HS-27A (cell line): Measurements from ENCODE around the gene CDH13.

Experiments used
- DNase-seq: peaks from one replicate; pipeline ENCODE4 v3.0.0-alpha.2; 2012; ENCODE audit warnings: low read depth, missing footprints

CDH13 gene

GRCh38 chr16:83623892-83624291 is 997.1 kb downstream of the CDH13 start:
- no peak for DNase-seq

- no peak for DNase-seq
Measured at GRCh38 chr16:83624429-83625120, 997.8 kb downstream of the CDH13 start.

GRCh38 chr16:83626204-83626603 is 999.4 kb downstream of the CDH13 start:
- no peak for DNase-seq

- DNase-seq = no peak
Measured at GRCh38 chr16:83626676-83627075, 999.9 kb downstream of the CDH13 start.

GRCh38 chr16:83627996-83628395 is 1001.2 kb downstream of the CDH13 start:
- DNase-seq = no peak

- no peak for DNase-seq
Measured at GRCh38 chr16:83629426-83629825, 1002.7 kb downstream of the CDH13 start.

GRCh38 chr16:83629836-83630235 is 1003.1 kb downstream of the CDH13 start:
- no peak for DNase-seq

- DNase-seq = no peak
Measured at GRCh38 chr16:83630979-83631378, 1004.2 kb downstream of the CDH13 start.

- DNase-seq = no peak
Measured at GRCh38 chr16:83633286-83633685, 1006.5 kb downstream of the CDH13 start.

GRCh38 chr16:83648347-83648746 is 1021.6 kb downstream of the CDH13 start:
- DNase-seq = no peak

- no peak for DNase-seq
Measured at GRCh38 chr16:83651871-83652270, 1025.1 kb downstream of the CDH13 start.

- no peak for DNase-seq
Measured at GRCh38 chr16:83652943-83653342, 1026.2 kb downstream of the CDH13 start.

- peak; percentile 62 for DNase-seq
Measured at GRCh38 chr16:83653785-83654184, 1027.0 kb downstream of the CDH13 start.

GRCh38 chr16:83660282-83660681 is 1033.5 kb downstream of the CDH13 start:
- no peak for DNase-seq

GRCh38 chr16:83661656-83662055 is 1034.9 kb downstream of the CDH13 start:
- DNase-seq = no peak

GRCh38 chr16:83666449-83666848 is 1039.7 kb downstream of the CDH13 start:
- DNase-seq = no peak

GRCh38 chr16:83669456-83669855 is 1042.7 kb downstream of the CDH13 start:
- DNase-seq = no peak

GRCh38 chr16:83674931-83675535 is 1048.3 kb downstream of the CDH13 start:
- no peak for DNase-seq

- no peak for DNase-seq
Measured at GRCh38 chr16:83676086-83676485, 1049.3 kb downstream of the CDH13 start.

GRCh38 chr16:83680980-83681379 is 1054.2 kb downstream of the CDH13 start:
- no peak for DNase-seq

- DNase-seq = no peak
Measured at GRCh38 chr16:83681381-83681956, 1054.7 kb downstream of the CDH13 start.

- DNase-seq = no peak
Measured at GRCh38 chr16:83682116-83682867, 1055.5 kb downstream of the CDH13 start.

GRCh38 chr16:83682868-83683235 is 1056.1 kb downstream of the CDH13 start:
- no peak for DNase-seq
